Epidermal melanocyte (primary cell): ENCODE measurements around the gene C4orf50.
"Not testable (repeated sequence)": the region's sequence is repeated elsewhere in the genome, so short reads cannot be mapped to it uniquely, and the experiment has no call there.

ENCODE experiments used
- DNase-seq: peaks from one replicate; pipeline ENCODE4 v3.0.0; 2011; ENCODE audit warnings: low spot score; ENCODE audit not compliant: insufficient read length

C4orf50 gene

DNA sequence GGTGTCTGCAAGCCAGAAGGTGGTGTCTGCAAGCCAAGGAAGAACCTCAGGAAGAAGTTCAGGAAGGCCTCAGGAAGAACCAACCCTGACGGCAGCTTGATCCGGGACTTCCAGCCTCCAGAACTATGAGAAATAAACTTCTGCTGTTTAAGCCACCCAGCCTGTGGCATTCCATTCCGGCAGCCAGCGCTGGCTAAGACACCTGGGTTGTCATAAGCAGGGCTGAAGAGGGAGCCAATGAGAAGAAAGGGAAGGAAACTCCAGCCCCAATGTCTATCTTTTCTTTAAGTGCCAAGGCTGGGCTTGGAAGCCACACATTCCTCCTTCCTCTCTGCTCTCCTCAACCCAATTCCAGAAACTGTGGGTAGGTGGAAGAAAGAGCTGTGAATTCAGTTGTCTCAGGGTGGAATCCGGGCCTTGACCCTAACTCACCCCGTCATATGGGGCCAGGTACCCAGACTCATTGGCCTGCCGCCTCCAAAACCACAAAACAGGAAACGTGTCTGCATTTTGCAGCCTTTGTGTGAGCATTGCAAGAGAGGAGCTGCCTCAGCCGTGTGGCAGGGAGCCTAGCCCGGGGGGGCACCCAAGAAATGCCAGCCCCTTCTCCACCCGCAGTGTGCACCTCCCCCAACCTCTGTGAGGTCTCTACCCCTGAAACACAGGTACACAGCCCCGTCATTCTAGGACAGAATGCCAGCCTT is 152.2 kb downstream of the C4orf50 start:
- no peak for DNase-seq

DNA sequence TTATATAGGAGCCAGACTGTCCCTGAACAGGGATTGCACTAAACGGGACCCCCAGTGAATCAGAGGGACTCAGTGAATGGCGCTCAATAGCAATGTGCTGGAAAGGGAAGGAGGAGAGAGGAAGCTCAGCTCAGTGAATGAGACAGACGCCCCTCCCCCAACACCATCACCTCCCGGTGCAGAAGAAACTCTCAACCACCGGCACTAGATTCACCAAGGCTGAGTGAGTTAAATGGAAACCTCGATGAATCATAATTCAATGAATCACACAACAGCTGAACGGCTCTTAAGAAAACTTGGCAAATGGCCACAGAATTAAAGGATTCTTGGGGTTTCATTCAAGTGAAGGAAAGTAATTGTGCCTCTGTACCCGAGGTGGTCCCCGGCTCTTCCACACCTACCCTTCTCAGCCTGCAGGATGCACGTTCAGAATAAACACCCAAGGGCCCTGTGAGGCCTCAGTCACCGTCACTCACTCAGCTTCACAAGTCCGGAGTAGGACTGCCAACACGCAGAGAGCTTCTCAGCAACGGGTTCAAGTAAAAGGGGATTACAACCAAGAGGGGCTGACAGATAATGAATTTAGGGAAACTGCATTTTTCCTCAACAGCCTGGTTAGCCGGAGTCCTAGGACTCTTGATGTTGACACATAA is 154.6 kb downstream of the C4orf50 start:
- DNase-seq, result no peak

DNA sequence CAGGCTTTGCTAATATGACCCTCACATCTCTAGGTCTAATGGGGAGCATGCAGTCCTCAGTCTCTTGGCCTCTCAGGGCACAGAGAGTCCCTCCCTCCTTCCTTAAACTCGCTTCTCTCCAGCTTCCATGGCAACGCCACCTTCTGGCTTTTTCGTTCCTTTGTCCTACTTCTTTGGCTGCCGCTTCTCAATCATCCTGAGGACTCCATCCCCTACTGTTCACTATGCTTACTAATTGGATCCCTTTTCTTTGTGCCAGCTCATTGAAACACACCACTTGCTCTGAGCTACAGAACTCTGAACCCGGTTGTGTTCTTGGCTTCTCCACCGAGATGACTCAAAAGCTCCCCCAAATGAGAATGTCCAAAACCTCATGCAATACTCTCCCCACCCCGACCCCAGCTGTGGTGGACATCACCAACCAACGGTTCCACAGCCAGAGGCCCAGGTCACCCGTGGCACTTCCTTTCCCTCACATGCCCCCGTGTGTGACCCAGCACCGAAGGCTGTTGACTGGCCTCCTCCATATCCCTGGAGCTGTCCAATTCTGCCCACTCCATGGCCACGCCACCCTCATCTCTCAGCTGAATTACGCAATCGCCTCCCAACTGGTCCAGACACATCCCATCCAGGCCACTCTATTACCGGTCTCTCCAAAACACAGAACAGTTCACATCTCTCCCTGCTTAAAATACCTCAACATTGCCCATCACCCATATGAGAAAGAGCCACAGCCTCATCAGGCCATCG is 160.0 kb downstream of the C4orf50 start:
- no peak for DNase-seq

DNA sequence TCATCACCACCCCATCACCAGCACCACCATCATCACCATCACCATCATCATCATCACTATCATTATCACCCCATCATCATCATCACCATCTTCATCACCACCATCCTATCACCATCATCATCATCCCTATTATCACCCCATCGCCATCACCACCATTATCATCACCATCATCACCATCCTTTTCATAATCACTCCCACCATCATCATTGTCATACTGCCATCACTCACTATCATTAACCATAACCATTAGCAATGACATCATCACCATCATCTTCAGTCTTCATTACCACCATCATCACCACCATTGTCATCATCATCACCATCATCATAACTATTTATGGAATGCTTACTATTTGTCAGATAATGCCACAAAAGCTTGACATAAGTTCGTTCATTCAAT is 161.0 kb downstream of the C4orf50 start:
- DNase-seq, result no peak

DNA sequence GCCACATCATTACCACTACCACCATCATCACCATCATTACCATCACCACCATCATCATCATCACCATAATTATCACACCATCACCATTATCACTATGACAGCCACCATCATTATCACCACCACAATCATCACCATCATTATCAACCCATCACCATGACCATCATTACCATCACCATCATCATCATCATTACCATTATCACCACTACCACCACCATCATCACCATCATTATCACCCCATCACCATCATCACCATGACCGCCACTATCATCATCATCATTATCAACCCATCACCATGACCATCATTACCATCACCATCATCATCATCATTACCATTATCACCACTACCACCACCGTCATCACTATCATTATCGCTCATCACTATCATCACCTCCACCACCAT is 161.9 kb downstream of the C4orf50 start:
- not testable (repeated sequence) for DNase-seq

DNA sequence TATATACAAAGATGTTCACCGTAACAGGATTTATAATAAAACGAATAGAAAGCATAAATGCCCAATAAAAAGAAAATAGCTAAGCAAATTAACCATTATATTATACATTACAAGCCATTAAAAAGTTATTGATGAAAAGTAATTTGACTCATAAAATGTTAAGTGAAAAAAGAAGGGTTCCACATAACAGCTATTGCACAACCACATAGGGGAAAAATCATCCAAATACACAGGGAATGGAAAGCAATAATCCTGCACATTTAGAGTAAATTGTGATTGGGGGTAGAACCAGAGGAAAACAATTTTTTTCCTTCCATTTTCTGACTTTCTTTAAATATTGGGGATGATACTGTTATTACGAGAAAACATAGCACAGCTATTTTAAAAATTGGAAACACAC is 163.3 kb downstream of the C4orf50 start:
- DNase-seq, result no peak

DNA sequence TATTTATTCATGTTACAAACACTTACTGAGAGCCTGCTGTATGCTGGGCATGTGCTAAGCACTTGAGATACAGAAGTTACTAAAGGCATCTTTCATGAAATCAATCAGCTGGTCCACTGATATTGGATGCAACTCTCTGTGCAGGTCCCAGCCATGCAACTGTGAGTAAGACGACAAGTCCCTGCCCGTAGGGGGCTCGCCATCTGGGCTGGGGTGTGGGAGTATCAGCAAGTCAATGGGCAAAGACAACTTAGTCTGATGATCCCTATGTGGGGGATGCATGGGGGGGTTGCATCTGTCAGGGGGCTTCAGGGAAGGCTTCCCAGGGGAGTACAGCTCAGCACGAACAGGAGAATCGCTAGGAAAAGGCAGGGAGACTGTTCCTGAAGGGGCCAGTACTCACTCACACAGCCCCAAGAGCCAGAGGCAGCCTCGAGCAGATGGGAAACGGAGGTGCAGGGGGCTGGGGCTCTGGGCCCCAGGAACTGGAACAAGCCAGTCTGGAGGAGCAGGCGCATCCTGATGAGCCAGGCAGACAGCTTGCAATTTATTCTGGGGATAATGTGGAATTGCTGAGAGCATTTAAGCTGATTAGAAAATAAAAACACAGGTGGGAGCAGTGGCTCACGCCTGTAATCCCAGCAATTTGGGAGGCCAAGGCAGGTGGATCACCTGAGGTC is 165.6 kb downstream of the C4orf50 start:
- peak; percentile 10 for DNase-seq

DNA sequence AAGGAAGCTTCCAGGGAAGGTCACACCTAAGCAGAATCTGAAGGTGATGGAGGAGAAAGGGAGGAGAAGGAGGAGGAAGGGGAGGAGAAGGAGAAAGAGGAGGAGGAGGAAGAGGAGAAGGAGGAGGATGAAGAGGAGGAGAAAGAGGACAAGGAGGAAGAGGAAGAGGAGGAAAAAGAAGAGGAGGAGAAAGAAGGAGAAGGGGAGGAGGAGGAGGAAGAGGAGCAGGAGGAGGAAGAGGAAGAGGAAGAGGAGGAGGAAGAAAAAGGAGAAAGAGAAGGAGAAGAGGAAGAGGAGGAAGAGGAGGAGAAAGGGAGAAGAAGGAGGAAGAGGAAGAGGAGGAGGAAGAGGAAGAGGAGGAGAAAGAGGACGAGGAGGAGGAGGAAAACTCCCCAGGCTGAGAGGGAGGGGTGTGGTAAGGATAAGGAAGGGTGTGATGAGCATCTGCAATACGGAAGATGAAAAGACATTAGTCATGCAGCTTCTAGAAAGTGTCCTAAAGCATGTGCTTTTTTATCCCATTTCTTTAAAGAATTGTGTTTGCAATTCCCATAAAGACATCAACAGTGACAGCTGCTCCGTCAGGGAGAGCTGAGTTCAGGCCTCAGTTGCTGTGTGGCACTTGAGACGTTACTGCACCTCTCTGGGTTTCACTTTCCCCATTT is 166.5 kb downstream of the C4orf50 start:
- peak; percentile 3 for DNase-seq
